T follicular helper cell (primary cell): Measurements from ENCODE around the gene SORL1.

Experiments
- DNase-seq: peaks from one replicate; pipeline ENCODE4 v3.0.0-alpha.2; 2020; ENCODE audit warnings: low read depth

The SORL1 gene

DNA sequence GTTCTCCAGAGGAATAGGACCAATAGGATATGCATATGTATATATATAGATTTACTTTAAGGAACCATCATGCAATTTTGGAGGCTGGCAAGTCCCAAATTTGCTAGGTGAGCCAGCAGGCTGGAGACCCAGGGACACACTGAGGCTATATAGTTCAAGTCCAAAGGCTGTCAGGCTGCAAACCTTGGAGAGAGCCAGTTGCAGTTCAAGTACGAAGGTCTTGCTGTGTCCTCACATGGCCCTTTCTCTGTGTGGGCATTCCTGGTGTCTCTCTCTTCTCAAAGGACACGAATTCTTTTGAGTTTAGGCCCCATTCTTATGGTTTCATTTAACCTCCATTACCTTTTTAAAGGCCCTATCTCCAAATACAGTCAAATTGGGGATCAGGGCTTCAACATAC, 135.1 kb downstream of the SORL1 start:
- DNase-seq = no peak

- DNase-seq = no peak
Measured at GRCh38 chr11:121588747-121589146, 136.6 kb downstream of the SORL1 start.

- DNase-seq = no peak
Measured at GRCh38 chr11:121589946-121590537, 137.9 kb downstream of the SORL1 start.

DNA sequence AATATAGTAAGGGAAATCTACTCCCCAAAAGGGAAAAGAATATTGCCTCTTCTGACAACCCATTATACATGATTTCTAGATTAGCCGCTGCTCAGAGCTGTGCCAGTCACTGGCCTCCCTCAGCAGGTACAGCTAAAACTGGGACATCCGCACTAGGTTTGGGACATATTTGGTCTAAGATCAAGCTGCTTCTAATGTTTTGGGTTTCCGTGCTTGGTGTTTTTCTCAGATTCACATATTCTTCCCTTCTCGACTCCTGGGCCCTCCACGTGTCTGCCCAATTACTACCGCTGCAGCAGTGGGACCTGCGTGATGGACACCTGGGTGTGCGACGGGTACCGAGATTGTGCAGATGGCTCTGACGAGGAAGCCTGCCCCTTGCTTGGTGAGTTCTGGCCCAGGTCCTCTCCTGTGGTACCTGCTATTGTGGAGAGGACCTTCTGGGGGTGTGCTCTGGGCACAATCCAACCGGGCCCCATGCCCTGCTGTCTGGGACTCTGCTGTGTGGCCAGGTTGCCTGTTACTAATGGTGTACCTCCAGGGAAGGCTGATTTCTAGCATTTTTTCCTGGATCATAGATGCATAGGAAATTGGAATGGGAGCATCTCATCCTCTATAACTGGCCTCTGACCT, 138.8 kb downstream of the SORL1 start:
- no peak for DNase-seq

DNA sequence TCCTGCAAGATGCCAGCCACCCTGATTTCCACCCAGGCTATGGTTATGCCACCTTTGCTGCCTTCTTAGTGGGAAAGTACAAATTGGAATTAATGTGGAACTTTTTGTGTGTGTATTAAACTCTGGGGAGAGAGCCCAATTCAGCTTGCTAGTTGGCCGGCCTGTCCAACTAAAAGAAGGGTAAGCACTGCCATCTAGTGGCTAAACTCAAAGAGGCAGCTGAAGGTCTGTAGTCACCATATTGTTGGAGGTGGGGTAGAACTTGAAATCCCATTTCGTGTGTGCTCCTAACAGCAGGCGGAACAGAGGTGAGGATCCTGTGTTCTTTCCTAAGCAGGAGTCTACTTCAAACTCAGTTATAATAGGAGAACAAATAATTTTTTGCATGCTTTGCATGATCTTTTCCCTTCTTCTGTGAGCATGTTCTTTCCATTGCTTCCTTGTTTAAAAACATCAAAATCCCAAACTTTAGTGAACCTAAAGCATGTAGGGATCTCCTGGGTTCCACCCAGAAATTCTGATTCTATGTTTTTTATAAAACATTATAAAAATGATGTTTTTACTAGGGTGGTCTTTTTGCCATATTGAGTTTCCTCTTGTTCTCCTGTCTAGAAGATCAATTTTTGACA, 139.4 kb downstream of the SORL1 start:
- DNase-seq = peak; percentile 57

DNA sequence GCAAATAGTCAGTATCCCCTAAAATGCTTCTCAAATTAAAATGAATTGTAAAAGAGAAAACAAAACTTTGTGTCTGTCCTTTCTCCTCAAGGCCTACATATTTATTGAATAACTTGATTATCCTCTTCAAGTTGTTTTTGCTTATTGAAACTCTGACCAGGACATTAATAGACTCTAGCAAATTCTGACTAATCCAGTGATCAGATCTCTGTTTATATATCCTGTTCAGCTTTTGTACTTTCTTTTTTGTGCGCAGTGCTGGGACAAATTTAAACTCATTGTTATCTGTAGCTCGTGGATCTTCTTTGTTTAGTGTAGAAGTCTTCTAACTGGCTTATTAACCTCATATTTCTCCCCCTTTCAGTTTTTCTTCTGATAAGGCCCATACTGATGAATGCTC, 140.6 kb downstream of the SORL1 start:
- no peak for DNase-seq

DNA sequence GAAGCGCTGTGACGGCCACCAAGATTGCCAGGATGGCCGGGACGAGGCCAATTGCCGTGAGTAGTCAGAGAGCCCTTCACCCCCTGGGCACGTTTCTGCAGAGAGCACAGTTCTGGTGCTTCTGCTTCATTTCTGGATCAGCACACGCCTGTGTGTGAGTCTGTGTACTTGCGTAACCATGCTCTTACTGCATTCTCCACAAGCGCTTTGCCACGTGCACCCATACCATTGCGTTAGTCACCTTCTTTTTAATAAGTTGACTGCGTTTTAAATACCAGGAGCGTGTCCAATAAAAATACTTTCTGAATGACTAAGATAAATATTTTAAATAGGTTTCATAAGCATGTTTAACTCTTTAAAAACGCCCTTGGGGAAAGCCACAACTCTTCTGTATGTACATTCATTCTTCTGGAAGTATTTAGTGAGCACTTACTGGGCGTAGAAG, 143.6 kb downstream of the SORL1 start:
- DNase-seq = no peak

- no peak for DNase-seq
Measured at GRCh38 chr11:121596195-121597155, 144.4 kb downstream of the SORL1 start.

DNA sequence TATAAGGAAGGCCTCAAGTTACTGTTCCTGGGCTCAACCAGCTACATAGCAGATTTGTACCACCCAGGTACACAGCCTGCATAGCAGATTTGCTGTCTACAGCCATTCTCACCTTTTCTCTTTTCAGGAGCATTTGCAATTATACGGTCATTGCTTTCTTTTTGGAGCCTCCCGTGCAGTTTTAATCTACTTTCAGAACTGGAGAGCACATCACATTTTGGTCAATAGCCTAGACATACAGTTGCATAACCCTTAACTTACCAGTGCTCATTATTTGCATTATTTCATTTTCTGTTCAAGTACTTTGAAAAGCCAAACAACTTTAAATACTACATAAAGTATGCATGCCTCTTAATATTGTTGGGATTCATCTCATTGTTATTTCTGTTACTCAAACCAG, 151.2 kb downstream of the SORL1 start:
- DNase-seq = no peak

GRCh38 chr11:121604152-121604551, 152.0 kb downstream of the SORL1 start:
- DNase-seq = no peak

DNA sequence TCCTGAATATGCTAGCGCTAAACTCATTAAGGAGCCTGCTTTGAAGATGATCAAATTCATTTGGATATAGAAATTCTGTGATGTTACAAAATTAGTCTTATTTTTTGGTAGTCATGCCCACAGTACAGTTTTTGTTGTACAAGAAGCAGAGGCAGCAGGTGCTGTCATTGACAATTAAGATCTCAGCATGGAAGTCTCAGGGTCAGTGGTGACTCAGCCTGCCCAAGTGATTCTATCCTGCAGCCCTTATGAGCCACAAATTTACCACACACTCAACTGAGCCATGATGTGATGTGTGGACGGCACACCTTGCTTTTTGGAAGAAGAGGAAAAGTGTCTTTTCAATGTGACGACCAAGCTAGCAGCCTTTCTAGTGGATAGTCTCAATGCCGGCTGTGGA, 154.2 kb downstream of the SORL1 start:
- no peak for DNase-seq

DNA sequence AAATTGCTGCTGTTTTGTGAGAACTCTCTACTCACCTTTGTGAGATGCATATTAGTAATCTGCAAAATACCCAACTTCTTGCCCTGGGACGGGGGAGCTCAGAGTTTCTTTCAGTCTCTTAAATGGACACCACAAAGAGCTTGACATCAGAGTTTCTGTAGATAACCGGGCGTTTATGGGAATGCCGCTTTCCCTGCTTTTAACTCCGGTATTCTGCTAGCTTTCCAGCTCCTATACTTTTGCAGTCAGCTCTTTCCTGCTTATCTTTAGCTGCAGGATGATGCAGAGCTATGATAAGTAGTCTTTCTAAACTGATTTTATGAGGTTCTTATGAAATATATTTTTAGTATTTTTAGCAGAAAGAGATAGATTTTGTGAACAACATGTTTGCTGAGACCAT, 155.2 kb downstream of the SORL1 start:
- no peak for DNase-seq

- no peak for DNase-seq
Measured at GRCh38 chr11:121608545-121609098, 156.5 kb downstream of the SORL1 start.

DNA sequence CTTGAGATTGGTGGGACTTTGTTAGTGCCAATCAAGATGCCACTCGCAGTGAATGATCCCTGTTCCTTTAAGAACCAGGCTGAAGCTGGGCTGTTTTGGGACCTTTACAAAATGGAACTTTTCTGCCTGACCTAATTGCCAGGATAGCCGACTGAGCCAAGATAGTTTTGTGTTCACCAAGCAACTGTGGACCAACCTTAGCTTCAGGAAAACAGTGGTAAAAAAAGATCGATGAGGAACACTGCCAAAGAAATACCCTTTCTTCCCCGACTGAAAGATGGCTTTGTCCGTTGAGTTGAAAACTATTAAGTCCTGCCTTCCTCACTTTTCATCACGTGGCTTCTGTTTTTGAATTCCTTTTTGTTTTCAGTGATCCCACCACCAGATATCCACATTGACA, 158.6 kb downstream of the SORL1 start:
- DNase-seq = no peak

DNA sequence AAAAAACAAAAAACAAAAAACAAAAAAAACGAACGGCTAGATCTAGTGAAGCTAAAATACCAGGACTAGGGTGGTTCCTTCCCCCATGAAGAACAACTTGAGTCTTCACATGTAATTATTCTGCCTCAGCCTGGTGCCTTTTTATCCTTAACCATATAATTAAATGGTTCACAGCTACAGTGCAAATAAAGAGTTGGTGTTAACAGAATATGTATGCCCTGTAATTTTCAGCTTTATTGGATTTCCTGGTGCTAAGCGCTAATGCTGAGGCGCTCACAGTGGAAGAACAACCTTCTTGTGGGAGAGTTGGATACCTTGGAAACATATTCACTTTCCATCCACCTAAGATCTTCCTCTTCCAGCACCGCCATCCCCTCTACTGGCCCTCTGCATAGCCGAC, 159.1 kb downstream of the SORL1 start:
- DNase-seq = no peak

DNA sequence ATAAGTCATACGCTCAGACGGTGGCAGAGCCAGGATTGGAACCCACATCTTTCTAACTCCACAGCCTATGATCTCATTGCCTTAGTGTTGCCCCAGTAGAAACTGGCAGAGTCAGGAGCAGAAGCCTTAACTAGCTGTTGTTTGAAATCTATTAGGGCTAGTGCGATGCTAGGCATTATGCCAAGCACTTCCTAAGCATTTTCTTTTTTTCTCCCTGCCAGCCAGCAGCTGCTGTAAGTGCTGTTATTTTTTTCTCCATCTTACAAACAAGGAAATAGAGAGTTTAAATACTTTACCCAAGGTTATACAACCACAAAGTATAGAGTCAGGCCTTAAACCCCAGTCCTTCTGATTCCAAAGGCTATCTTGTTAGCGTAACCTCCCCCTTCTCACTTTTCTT, 161.6 kb downstream of the SORL1 start:
- no peak for DNase-seq

- no peak for DNase-seq
Measured at GRCh38 chr11:121614636-121615240, 162.6 kb downstream of the SORL1 start.

DNA sequence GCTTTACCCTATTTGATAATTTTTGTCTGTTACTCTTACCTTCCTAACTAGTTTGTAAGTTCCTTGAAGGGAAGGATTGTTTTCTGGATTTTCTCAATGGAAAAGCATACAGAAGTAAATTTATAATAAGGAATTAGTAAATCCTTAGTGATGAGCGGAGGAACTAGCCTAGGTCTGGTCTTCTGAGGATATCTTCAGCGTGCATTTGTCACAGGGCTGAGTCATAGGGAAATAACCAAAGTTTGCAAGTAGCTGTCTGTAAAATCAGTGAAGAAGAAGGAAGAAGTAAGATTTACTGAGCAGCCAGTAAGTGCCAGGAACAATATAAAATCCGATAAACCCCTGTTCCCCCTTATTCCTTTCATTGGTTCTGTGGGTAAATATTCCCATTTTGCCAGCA, 163.4 kb downstream of the SORL1 start:
- DNase-seq = no peak

DNA sequence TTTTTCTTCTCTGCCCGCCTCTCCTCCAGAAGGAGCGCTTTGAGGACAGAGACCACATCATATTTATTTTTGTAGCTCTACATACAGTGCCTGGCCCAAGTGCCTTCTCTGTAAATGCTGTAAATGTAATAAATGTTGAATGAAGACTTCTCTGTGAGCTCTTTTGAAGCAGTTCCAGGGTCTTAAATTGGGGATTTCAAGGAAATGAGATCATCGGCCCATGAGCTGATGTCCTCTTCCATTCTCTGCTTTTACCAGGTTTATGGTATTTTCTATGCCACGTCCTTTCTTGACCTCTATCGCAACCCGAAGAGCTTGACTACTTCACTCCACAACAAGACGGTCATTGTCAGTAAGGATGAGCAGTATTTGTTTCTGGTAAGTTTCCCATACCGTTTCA, 166.4 kb downstream of the SORL1 start:
- no peak for DNase-seq

DNA sequence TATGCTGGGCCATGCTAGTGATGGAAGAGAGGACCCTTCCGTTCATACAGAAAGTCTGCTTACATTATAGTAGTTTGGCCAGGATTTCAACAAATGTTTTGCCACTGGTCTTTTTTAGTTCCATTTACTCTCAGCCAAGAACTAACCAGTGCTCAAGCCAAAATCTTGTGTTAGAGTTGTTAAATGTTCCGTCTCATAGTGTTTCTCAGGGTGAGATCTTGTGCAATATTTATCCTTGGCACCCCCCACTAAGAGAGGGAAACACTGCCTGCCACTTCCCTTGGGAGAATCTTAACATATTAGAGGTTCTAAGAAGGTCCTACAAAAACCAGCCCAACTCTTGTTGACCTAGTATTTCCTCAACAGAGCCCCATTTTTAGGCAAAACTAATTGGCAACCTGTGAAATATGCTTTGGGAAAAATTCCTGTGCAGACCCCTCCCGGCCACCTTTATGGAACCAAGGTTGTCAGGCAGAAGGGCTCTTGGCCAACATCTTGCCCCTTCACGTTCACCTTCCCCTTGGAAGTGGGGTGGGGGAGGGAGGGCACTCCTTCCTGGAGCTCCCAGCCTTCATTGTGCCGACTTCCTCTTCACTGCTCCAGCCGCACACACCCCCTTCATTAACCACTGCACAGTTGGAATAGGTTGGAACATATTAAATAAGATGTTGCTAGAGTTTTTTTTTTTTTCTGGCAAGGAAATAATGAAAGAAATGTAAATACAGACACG, 173.8 kb downstream of the SORL1 start:
- DNase-seq = no peak

- DNase-seq = no peak
Measured at GRCh38 chr11:121626507-121626875, 174.4 kb downstream of the SORL1 start.
